Measurements from ENCODE around the gene ADAMTSL4. TPM values are rescaled to one million over a fixed set of nuclear protein-coding genes. Genes with fewer than 3 reads are reported as not detected.

Gene ADAMTSL4
- total RNA-seq, 1 donor from 2014 or later = 0.46 TPM

GRCh38 chr1:150554086-150554452, 4.9 kb downstream of the ADAMTSL4 start:
- Histone ChIP-seq H3K36me3 (ENCODE audit: control insufficient read depth, insufficient read depth, low read length) (no peaks in the 10 kb centered on the region), H3K4me3 (ENCODE audit: low read depth, low read length) (no peak overlapping the region), H3K27me3 (ENCODE audit: control insufficient read depth, insufficient read depth, low read length) (peaks cover 3% of the 10 kb centered on the region)
- DNase-seq (ENCODE audit: low read depth) = no peak
- TF ChIP-seq CTCF (IDR thresholded peaks at IDR 0.05; ENCODE audit: insufficient read depth, low read length, poor library complexity, severe bottlenecking) = no peak

- DNase-seq (ENCODE audit: low read depth) = no peak
- Histone ChIP-seq H3K36me3 (ENCODE audit: control insufficient read depth, insufficient read depth, low read length) (no peaks in the 10 kb centered on the region), H3K4me3 (ENCODE audit: low read depth, low read length) (no peak overlapping the region), H3K27me3 (ENCODE audit: control insufficient read depth, insufficient read depth, low read length) (no peaks in the 10 kb centered on the region)
- TF ChIP-seq CTCF (IDR thresholded peaks at IDR 0.05; ENCODE audit: insufficient read depth, low read length, poor library complexity, severe bottlenecking) = no peak
Observed at GRCh38 chr1:150555198-150555970, 6.2 kb downstream of the ADAMTSL4 start.

- Histone ChIP-seq H3K4me3 (ENCODE audit: low read depth, low read length) (no peak overlapping the region), H3K27me3 (ENCODE audit: control insufficient read depth, insufficient read depth, low read length) (no peaks in the 10 kb centered on the region), H3K36me3 (ENCODE audit: control insufficient read depth, insufficient read depth, low read length) (no peaks in the 10 kb centered on the region)
- TF ChIP-seq CTCF (IDR thresholded peaks at IDR 0.05; ENCODE audit: insufficient read depth, low read length, poor library complexity, severe bottlenecking) = no peak
- DNase-seq (ENCODE audit: low read depth) = no peak
Observed at GRCh38 chr1:150555971-150556865, 7.0 kb downstream of the ADAMTSL4 start.

- TF ChIP-seq CTCF (IDR thresholded peaks at IDR 0.05; ENCODE audit: insufficient read depth, low read length, poor library complexity, severe bottlenecking) = no peak
- no peaks in the 10 kb centered on the region for H3K27me3 ChIP-seq (ENCODE audit: control insufficient read depth, insufficient read depth, low read length)
- DNase-seq (ENCODE audit: low read depth) = no peak
- H3K4me3 ChIP-seq (ENCODE audit: low read depth, low read length) = no peak overlapping the region
- H3K36me3 ChIP-seq (ENCODE audit: control insufficient read depth, insufficient read depth, low read length) = no peaks in the 10 kb centered on the region
Observed at GRCh38 chr1:150557065-150557600, 7.9 kb downstream of the ADAMTSL4 start.

GRCh38 chr1:150557813-150558212, 8.6 kb downstream of the ADAMTSL4 start:
- TF ChIP-seq CTCF (IDR thresholded peaks at IDR 0.05; ENCODE audit: insufficient read depth, low read length, poor library complexity, severe bottlenecking) = no peak
- Histone ChIP-seq H3K27me3 (ENCODE audit: control insufficient read depth, insufficient read depth, low read length) (no peaks in the 10 kb centered on the region), H3K36me3 (ENCODE audit: control insufficient read depth, insufficient read depth, low read length) (no peaks in the 10 kb centered on the region), H3K4me3 (ENCODE audit: low read depth, low read length) (no peak overlapping the region)
- DNase-seq (ENCODE audit: low read depth) = no peak
